HUES48 (cell line): ENCODE data around the gene ACTL7B.
"Not testable (repeated sequence)": the region's sequence is repeated elsewhere in the genome, so short reads cannot be mapped to it uniquely, and the experiment has no call there.

Experiments
- H3K27ac ChIP-seq: one replicate; pipeline ENCODE4 v1.7.0; 2013; ENCODE audit warnings: low read depth, low read length, inconsistent platforms
- H3K27me3 ChIP-seq: 2 replicates; pipeline ENCODE4 v1.6.1; 2013; ENCODE audit warnings: mild to moderate bottlenecking, low read length; ENCODE audit not compliant: control insufficient read depth, insufficient read depth
- H3K36me3 ChIP-seq: 2 replicates; pipeline ENCODE4 v1.6.1; 2013; ENCODE audit warnings: low read length; ENCODE audit not compliant: control insufficient read depth, insufficient read depth
- H3K4me1 ChIP-seq: 2 replicates; pipeline ENCODE4 v1.6.1; 2013; ENCODE audit warnings: mild to moderate bottlenecking, low read length; ENCODE audit not compliant: control insufficient read depth, insufficient read depth
- H3K4me3 ChIP-seq: 2 replicates; pipeline ENCODE4 v1.5.1; 2013; ENCODE audit warnings: mild to moderate bottlenecking, low read depth, low read length
- H3K9ac ChIP-seq: 2 replicates; pipeline ENCODE4 v1.6.1; 2013; ENCODE audit warnings: mild to moderate bottlenecking, low read depth, low read length, moderate library complexity
- H3K9me3 ChIP-seq: 2 replicates; pipeline ENCODE4 v1.6.1; 2013; ENCODE audit warnings: low read length; ENCODE audit not compliant: control insufficient read depth, insufficient read depth

ACTL7B gene

GRCh38 chr9:108855888-108856287 is at the start of gene ACTL7B:
Gene ACTL7B (minus strand): TSS chr9:108855986. CDS start chr9:108855930, 56 bp downstream.
- H3K4me1 ChIP-seq = no peaks in the 10 kb centered on the region

GRCh38 chr9:108905494-108905893 is 49.7 kb upstream of the ACTL7B start:
- Histone ChIP-seq H3K36me3 (peaks cover 95% of the 10 kb centered on the region), H3K27ac (no peak overlapping the region), H3K4me3 (no peak overlapping the region), H3K4me1 (no peaks in the 10 kb centered on the region), H3K9me3 (no peaks in the 10 kb centered on the region), H3K27me3 (no peaks in the 10 kb centered on the region), H3K9ac (no peak overlapping the region)

More at GRCh38 chr9:108855888-108856287, at the start of gene ACTL7B:
- Histone ChIP-seq H3K27me3 (no peaks in the 10 kb centered on the region), H3K36me3 (no peaks in the 10 kb centered on the region), H3K9ac (no peak within 1 kb of the TSS), H3K9me3 (no peaks in the 10 kb centered on the region), H3K4me3 (no peak within 1 kb of the TSS), H3K27ac (no peak within 1 kb of the TSS)

- Histone ChIP-seq H3K4me1 (no peaks in the 10 kb centered on the region), H3K27me3 (no peaks in the 10 kb centered on the region), H3K36me3 (peaks cover 94% of the 10 kb centered on the region), H3K4me3 (no peak overlapping the region), H3K27ac (no peak overlapping the region), H3K9me3 (no peaks in the 10 kb centered on the region), H3K9ac (no peak overlapping the region)
Observed at GRCh38 chr9:108904161-108904560, 48.4 kb upstream of the ACTL7B start.

- Histone ChIP-seq H3K4me3 (no peak overlapping the region), H3K27me3 (no peaks in the 10 kb centered on the region), H3K9ac (no peak overlapping the region), H3K4me1 (no peaks in the 10 kb centered on the region), H3K36me3 (peaks cover 92% of the 10 kb centered on the region), H3K9me3 (no peaks in the 10 kb centered on the region), H3K27ac (no peak overlapping the region)
Observed at GRCh38 chr9:108903420-108904103, 47.8 kb upstream of the ACTL7B start.

GRCh38 chr9:108900176-108900575 is 44.4 kb upstream of the ACTL7B start:
- no peaks in the 10 kb centered on the region for H3K9me3 ChIP-seq
- H3K27ac ChIP-seq = no peak overlapping the region
- no peak overlapping the region for H3K9ac ChIP-seq
- H3K36me3 ChIP-seq = peaks cover 90% of the 10 kb centered on the region
- no peaks in the 10 kb centered on the region for H3K27me3 ChIP-seq
- no peaks in the 10 kb centered on the region for H3K4me1 ChIP-seq
- no peak overlapping the region for H3K4me3 ChIP-seq

- H3K4me1 ChIP-seq, H3K9ac ChIP-seq, H3K4me3 ChIP-seq: not testable (repeated sequence)
Observed at GRCh38 chr9:108899023-108899695, 43.4 kb upstream of the ACTL7B start.

GRCh38 chr9:108897324-108898096 is 41.7 kb upstream of the ACTL7B start:
- Histone ChIP-seq H3K9me3 (no peaks in the 10 kb centered on the region), H3K4me3 (no peak overlapping the region), H3K27ac (no peak overlapping the region), H3K27me3 (no peaks in the 10 kb centered on the region), H3K4me1 (no peaks in the 10 kb centered on the region), H3K9ac (no peak overlapping the region), H3K36me3 (peaks cover 92% of the 10 kb centered on the region)

More at GRCh38 chr9:108899023-108899695, 43.4 kb upstream of the ACTL7B start:
- H3K36me3 ChIP-seq = peaks cover 90% of the 10 kb centered on the region
- H3K27ac ChIP-seq, H3K9me3 ChIP-seq, H3K27me3 ChIP-seq: not testable (repeated sequence)

- no peak overlapping the region for H3K4me3 ChIP-seq
- H3K27ac ChIP-seq = no peak overlapping the region
- no peak overlapping the region for H3K9ac ChIP-seq
- H3K9me3 ChIP-seq = no peaks in the 10 kb centered on the region
- H3K36me3 ChIP-seq = peaks cover 96% of the 10 kb centered on the region
- H3K4me1 ChIP-seq = no peaks in the 10 kb centered on the region
- no peaks in the 10 kb centered on the region for H3K27me3 ChIP-seq
Observed at GRCh38 chr9:108894225-108894997, 38.6 kb upstream of the ACTL7B start.

GRCh38 chr9:108889649-108890067 is 33.9 kb upstream of the ACTL7B start:
- H3K4me1 ChIP-seq = no peaks in the 10 kb centered on the region
- H3K4me3 ChIP-seq = no peak overlapping the region
- H3K27ac ChIP-seq = no peak overlapping the region
- H3K9ac ChIP-seq = no peak overlapping the region
- H3K36me3 ChIP-seq = peaks cover 87% of the 10 kb centered on the region
- H3K9me3 ChIP-seq = no peaks in the 10 kb centered on the region
- H3K27me3 ChIP-seq = no peaks in the 10 kb centered on the region

- H3K36me3 ChIP-seq = peaks cover 72% of the 10 kb centered on the region
- H3K27ac ChIP-seq, H3K4me1 ChIP-seq, H3K9me3 ChIP-seq, H3K27me3 ChIP-seq, H3K9ac ChIP-seq, H3K4me3 ChIP-seq: not testable (repeated sequence)
Observed at GRCh38 chr9:108886594-108887271, 30.9 kb upstream of the ACTL7B start.
